ENCODE results near the gene ZSCAN32.

- TF ChIP-seq POLR2AphosphoS5 (IDR thresholded peaks at IDR 0.05; ENCODE audit: borderline replicate concordance, low read depth, low read length) (no peak), EZH2 (IDR thresholded peaks at IDR 0.05) (no peak)
Observed at GRCh38 chr16:3348547-3349167, 52.1 kb downstream of the ZSCAN32 start.
